Activated T-cell treated with anti-CD3 and anti-CD28 coated beads for 1 hour (primary cell): Measurements from ENCODE around the gene GJA4.

Experiments used
- DNase-seq: peaks from one replicate; pipeline ENCODE4 v3.0.0-alpha.2; 2020; ENCODE audit warnings: low read depth

GJA4 gene

DNA sequence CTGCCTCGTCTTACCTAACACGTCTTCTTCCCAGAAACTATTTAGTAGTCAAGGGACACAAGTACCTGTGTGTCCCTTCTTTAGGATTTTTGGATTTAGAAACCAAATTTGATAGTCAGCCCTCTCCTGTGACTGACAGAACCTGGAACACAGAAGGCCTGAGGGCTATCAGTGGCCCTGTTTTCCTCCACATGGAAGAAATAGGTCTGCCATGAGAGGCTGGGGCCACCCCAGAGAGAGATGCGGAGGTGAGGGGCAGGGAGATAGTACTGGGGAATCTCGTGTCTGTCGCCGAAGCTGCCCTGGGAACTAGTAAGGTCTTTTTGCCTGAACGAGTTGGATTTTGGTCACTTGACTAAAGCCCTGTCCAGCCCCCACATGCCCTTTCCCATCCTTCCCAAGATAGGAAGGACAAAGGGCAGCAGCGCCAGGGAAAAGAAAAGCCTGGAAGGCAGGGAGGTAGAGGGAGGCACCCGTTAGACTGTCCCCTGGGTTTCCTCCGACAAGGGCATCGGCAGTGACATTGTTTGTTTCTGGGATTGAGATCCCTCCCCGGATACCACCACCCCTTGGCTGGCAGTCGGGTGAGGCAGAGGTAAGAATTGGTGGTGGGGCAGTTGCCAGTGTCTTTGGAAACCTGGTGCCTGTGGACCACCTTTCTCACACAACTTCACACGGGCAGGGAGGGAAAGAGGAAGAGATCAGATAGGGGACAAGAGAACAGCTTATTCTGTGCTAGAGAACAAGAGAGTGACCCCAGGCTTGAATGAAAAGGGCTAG is 46.9 kb downstream of the GJA4 start:
- no peak for DNase-seq

DNA sequence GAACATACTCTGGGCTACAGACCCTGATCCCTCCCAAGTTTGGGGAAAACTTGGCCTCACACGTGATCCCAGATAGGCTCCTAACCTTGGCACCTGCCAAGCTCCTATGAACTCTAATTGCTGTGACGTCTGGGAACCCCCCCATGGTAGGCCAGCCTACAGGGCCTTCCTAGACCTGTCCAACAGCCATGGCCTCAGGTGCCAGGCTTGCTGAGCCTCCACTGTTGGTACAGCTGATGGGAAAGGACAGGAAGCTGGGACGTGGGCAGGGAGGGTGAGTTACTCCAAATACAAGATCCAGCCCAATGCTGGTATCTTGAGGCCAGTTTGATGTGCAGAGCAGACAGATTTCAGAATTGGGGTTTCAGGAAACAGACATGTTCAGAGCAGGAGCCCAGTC is 47.6 kb downstream of the GJA4 start:
- DNase-seq, result no peak

DNA sequence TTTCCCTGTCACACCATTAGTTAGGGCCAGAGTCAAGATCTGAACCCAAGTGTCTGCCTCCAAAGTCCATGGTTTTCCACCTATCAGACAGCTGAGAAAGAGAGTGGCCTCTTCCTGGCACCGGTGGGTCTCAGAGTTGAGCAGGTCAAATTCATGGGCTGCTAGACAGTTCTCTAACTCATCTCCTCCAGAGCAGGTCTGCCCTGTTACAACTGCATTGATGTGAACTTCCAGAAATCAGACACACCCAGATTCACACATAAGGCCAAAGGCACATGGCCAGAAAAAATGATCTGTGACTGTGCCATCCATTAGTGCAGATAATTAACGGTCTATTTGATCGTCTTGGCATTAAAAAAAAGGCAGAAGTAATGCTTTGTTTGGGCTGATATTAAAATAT is 49.3 kb downstream of the GJA4 start:
- no peak for DNase-seq

DNA sequence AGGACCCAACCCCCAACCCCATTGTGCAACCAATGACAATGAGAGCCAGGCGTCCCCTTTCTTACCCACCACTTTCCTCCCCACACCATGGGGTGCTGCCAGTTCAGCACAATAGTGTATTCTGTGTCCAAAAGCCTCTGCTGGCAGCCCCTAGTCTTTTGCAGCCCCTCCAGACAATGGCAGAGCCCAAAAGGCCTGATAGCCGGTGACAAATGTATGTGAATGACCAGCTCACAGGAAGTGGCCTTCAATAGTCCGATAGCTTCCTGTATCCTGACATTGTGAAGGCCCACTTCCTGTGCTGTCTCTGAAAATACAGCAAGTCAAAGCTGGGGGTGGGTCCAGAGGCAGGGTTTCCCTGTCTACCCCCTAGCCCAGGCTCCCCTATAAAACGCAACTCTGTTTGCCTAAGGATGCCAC is 50.2 kb downstream of the GJA4 start:
- no peak for DNase-seq

DNA sequence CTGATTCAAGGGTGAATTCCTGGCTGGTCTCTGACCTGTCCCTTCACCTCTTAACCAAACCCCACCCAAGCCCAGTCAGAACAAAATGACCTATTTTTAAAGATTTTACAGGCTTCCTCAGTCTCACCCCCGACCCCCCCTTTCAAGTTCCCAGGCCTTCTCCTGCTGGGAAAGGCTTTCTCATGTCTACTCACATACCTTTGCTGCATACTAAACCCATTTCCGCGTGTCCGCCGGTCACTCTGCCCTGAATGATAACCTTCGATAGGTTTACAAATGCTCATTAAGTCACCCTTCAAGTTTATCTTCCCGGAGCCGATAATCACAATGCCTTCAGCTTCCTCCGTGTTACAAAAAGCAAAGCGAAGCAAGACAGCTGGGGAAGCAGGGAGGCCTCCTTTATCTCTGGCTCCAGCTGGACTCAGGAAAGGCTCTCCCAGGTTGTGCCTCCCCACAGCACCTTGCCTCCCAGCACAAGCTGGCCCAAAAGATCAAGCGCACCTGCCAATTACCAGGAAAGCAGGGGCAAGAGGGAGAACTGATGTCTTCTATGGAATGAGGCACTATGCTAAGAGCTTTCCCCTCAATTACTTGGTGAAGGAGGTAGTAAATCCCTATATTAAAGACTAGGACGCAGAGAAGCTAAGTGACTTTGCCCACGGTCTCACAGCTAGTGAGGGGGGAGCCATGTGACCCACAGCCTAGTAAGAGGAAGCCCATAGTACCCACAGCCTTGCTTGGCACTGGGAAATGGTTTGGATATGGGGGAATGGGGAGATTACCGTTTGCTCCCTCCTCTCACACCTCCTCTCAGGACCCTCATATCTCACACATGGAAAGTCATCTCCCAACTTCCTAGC is 50.8 kb downstream of the GJA4 start:
- DNase-seq, result no peak

DNA sequence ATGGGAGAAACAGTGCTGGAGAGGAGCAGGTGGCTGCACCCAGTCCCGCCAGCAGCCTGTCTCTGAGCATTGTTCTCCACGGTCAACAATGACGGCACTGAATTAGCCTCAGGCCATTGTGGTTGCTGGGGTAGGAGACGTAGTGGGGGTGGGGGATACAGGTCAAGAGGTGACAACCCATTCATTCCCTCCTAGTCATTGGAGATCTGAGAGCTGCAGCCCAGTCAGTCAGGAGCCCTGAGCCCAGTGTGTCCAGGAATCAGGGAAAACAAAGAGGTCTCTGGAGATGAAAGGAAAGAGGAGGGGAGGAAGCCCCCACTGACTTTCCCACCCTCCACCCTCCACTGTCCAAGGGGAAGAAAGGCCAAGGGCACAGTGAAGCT is 51.4 kb downstream of the GJA4 start:
- no peak for DNase-seq
